GM20000 (cell line): Measurements from ENCODE around the gene ARHGEF19.

Source experiments
- DNase-seq: peaks from one replicate; pipeline ENCODE4 v3.0.0; 2012; ENCODE audit warnings: low spot score
- CTCF ChIP-seq: IDR thresholded peaks from 2 replicates; pipeline ENCODE4 v1.5.1; 2012; ENCODE audit warnings: mild to moderate bottlenecking, control low read depth; ENCODE audit errors: extremely low read depth, missing control alignments

ARHGEF19 gene

DNA sequence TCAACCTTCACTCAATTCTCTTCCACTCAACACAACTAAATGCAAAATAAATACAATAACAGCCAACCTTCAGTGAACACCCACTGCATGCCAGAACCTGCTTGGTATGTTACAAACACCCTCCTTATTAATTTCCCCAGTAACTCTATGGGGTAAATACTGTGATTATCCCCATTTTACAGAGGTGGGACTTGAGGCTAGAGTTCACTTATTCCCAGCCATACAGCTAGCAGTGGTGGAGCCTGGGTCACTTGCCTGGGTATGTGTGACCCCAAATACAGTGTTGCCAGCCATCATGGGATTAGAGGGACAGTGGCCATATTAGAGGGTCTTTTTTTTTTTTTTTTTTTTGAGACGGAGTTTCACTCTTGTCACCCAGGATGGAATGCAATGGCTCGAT is 22.9 kb upstream of the ARHGEF19 start:
- no peak for DNase-seq
- TF ChIP-seq CTCF = no peak

GRCh38 chr1:16233431-16233830 is 21.0 kb upstream of the ARHGEF19 start:
- TF ChIP-seq CTCF = no peak
- no peak for DNase-seq

- no peak for DNase-seq
- no peak for TF ChIP-seq CTCF
These were observed 19.9 kb upstream of the ARHGEF19 start for GRCh38 chr1:16232316-16232710.

- no peak for TF ChIP-seq CTCF
These were observed 19.2 kb upstream of the ARHGEF19 start for GRCh38 chr1:16231331-16232315.

DNA sequence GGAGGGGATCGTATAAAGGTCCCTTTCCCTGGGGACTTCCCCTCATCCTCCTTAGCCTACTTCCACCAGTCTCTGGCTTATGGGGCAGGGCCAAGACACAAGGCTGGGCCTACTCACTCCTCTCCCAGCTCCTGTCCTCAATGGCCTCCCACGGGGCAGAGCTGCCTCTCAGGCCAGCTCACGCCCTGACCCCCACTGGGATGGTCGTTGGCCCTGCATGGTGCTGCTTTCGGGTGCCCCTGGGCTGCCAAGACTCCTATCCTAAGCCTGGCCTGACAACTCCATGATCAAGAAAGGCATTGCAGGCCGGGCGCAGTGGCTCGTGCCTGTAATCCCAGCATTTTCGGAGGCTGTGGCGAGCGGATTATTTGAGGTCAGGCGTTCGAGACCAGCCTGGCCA is 18.3 kb upstream of the ARHGEF19 start:
- DNase-seq = no peak

More at GRCh38 chr1:16231331-16232315, 19.2 kb upstream of the ARHGEF19 start:
- DNase-seq = no peak

DNA sequence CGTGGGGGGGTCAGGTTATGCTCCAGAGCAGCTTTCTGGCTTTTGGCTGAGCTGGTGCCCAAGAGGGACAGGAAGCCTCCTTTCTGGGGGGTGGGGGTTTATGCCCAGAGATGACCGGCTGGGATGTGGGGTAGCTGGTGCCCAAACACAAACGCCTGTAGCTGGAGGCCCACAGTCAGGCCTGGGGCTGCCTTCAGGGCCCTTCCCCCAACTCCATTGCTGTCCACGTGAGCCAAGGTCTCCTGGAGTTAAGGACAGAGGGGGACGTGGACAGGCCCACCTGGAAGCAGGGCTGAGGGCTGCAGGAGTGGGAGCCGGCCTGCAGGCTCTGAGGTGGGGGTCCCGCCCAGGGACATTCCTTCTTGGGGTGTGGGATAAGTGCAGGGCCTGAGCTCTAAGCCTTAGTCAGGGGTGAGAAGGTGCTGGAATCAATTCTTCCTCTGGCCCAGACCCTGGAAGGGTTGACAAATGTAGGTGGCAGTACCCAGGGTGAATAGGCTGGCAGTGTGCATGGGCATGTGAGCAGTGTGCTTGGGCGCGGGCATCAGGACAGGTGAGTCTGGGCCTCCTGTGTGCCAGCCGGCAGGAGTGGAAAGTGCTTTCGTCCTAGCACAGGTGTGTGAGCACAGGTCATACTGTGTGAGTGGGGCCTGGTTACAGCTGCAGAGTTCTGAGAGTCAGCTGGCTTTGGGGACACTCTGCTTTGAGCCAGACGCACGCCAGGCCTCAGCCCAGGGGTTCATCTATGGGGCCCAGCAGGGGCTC is 17.7 kb upstream of the ARHGEF19 start:
- no peak for TF ChIP-seq CTCF
- DNase-seq = no peak

More for the DNA sequence above, 18.3 kb upstream of the ARHGEF19 start:
- no peak for TF ChIP-seq CTCF
